ENCODE data around the gene ERC2.

DNA sequence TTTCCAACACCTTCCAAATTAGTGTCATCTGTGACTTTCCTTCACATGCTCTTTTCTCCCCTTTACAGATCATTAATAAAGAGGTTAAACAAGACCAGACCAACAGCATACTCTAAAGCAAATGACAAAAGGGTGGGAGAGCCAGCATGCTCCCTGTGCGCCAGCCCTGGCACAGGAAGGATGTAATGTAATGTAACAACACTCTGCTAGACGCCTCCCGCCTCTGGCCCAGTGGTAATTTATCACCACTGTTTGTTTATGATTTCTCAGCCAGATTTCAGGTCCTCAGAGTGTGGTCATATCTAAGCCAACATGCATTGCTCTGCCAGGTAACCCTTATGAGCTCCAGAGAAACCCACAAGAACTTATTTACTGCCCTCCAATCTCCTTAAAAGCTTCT is 791.6 kb downstream of the ERC2 start:
- TF ChIP-seq, protein P1, sequence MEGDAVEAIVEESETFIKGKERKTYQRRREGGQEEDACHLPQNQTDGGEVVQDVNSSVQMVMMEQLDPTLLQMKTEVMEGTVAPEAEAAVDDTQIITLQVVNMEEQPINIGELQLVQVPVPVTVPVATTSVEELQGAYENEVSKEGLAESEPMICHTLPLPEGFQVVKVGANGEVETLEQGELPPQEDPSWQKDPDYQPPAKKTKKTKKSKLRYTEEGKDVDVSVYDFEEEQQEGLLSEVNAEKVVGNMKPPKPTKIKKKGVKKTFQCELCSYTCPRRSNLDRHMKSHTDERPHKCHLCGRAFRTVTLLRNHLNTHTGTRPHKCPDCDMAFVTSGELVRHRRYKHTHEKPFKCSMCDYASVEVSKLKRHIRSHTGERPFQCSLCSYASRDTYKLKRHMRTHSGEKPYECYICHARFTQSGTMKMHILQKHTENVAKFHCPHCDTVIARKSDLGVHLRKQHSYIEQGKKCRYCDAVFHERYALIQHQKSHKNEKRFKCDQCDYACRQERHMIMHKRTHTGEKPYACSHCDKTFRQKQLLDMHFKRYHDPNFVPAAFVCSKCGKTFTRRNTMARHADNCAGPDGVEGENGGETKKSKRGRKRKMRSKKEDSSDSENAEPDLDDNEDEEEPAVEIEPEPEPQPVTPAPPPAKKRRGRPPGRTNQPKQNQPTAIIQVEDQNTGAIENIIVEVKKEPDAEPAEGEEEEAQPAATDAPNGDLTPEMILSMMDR (IDR thresholded peaks at IDR 0.05; ENCODE audit: low read length) = no peak
- TF ChIP-seq EZH2 (IDR thresholded peaks at IDR 0.05; ENCODE audit: borderline replicate concordance, low read length) = no peak
